IMR-90 (cell line): ENCODE measurements around the gene TMEM229A.

Experiments
- CTCF ChIP-seq: conservative IDR thresholded peaks from 2 replicates; pipeline ENCODE4 v1.5.1; 2012; ENCODE audit warnings: mild to moderate bottlenecking, low read depth, low read length, improper control_type of control experiment
- ELK1 ChIP-seq: fragments of 150-350 bp; IDR thresholded peaks from 2 replicates; pipeline ENCODE4 v1.6.1; 2016; ENCODE audit warnings: low read depth, mild to moderate bottlenecking, low read length, moderate library complexity, borderline replicate concordance
- MAFK ChIP-seq: IDR thresholded peaks from 2 replicates; pipeline ENCODE4 v1.6.1; 2012; ENCODE audit warnings: low read depth, low read length, improper control_type of control experiment
- MXI1 ChIP-seq: IDR thresholded peaks from 2 replicates; pipeline ENCODE4 v1.6.1; 2012; ENCODE audit warnings: low read depth, mild to moderate bottlenecking, low read length, moderate library complexity, borderline replicate concordance
- NFE2L2 ChIP-seq: fragments of 150-350 bp; IDR thresholded peaks from 2 replicates; pipeline ENCODE4 v1.6.1; 2016; ENCODE audit warnings: low read depth, mild to moderate bottlenecking, low read length
- POLR2A ChIP-seq: IDR thresholded peaks from 2 replicates; pipeline ENCODE4 v1.6.1; 2012; ENCODE audit warnings: mild to moderate bottlenecking, low read depth, low read length
- RAD21 ChIP-seq: IDR thresholded peaks from 2 replicates; pipeline ENCODE4 v1.6.1; 2012; ENCODE audit warnings: low read length, improper control_type of control experiment
- RFX5 ChIP-seq: IDR thresholded peaks from 2 replicates; pipeline ENCODE4 v1.8.0; 2012; ENCODE audit warnings: low read depth, mild to moderate bottlenecking, low read length, moderate library complexity

GRCh38 chr7:124012864-124013263 lies 20.0 kb downstream of the TMEM229A start:
- no peak for TF ChIP-seq MXI1
- TF ChIP-seq CTCF, result no peak
- no peak for TF ChIP-seq RAD21
- no peak for TF ChIP-seq RFX5
- no peak for TF ChIP-seq MAFK
- no peak for TF ChIP-seq NFE2L2
- TF ChIP-seq POLR2A, result no peak
- no peak for TF ChIP-seq ELK1
